Activated CD4-positive, alpha-beta memory T cell treated with anti-CD3 and anti-CD28 coated beads, Interleukin-2, amount 10 ng/mL, durations not matched to agents 7 days and 5 days (primary cell): Measurements from ENCODE around the gene SCO2. TPM values are rescaled to one million over a fixed set of nuclear protein-coding genes. Genes with fewer than 3 reads are reported as not detected.

Source experiments
- CTCF ChIA-PET: fragments of 350-600 bp; sonication (Branson Sonifier 250); formaldehyde crosslinking; loops from one replicate; lab custom pipeline; 2021; ENCODE audit warnings: antibody characterized with exemption, inconsistent platforms; lab: Charles Lee
- POLR2A ChIA-PET: fragments of 350-600 bp; sonication (Branson Sonifier 250); formaldehyde crosslinking; loops from one replicate; lab custom pipeline; 2021; ENCODE audit warnings: antibody characterized with exemption; lab: Charles Lee
- DNase-seq: peaks from one replicate; pipeline ENCODE4 v3.0.0-alpha.2; 2020
- H3K27ac Mint-ChIP-seq: one replicate; pipeline ENCODE4 v1.8.0; 2021; ENCODE audit warnings: mild to moderate bottlenecking, mixed read lengths
- H3K27me3 Mint-ChIP-seq: one replicate; pipeline ENCODE4 v1.8.0; 2021; ENCODE audit warnings: mixed read lengths
- H3K36me3 Mint-ChIP-seq: one replicate; pipeline ENCODE4 v1.8.0; 2021; ENCODE audit warnings: low read depth, mixed read lengths
- H3K4me1 Mint-ChIP-seq: one replicate; pipeline ENCODE4 v1.8.0; 2021; ENCODE audit warnings: mixed read lengths
- H3K4me3 Mint-ChIP-seq: one replicate; pipeline ENCODE4 v1.8.0; 2021; ENCODE audit warnings: mild to moderate bottlenecking, mixed read lengths
- H3K9me3 Mint-ChIP-seq: one replicate; pipeline ENCODE4 v1.8.0; 2021; ENCODE audit warnings: mixed read lengths
- total RNA-seq, 2 experiments: library from RNA; stranded (reverse); gene quantifications; one replicate each; pipeline ENCODE4 v1.2.3, GENCODE V29; 2021

The SCO2 gene, protein sequence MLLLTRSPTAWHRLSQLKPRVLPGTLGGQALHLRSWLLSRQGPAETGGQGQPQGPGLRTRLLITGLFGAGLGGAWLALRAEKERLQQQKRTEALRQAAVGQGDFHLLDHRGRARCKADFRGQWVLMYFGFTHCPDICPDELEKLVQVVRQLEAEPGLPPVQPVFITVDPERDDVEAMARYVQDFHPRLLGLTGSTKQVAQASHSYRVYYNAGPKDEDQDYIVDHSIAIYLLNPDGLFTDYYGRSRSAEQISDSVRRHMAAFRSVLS
- 1 to 10 TPM; 6.4 to 7.0 TPM for total RNA-seq

DNA sequence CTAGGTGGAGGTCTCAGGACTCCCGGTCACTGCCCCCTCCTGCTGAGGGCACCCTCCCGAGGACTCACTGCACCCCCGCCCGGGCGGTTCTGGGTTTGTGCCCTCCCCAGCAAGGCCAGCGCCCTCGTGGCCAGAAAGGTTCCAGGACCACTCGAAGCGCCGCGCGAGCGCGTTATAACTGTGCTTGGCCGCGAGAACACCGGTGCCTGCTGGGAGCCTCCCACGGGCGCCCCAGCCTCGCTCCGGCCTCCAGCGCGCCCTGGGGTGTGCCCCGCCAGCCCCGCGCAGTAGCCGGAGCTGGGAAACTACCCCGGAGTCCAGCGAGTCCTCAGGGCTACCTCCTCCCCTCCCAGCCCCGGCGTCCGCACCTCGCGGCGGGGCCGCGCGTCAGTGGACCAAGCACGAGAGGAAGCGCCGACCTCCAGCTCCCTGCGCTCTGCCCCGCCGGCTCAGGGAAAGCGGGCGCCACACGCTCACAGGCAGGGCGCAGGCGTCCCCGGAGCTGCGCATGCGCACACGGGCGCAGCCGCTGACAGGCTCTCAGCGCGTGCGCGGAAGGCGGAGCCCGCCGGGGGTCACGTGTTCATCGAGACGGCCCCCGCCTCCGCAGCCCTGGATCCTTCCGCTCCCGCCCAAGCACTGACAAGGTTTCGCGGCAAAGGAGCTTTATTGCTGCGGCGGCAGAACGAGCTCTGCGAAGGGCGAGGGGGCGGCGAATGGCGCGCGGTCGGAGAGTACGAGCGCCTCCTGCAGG is at the start of gene SCO2:
Gene SCO2 (minus strand): TSS at position 495 of the 754 bp plus-strand sequence. CDS start 1,187 bp downstream, outside the sequence.
- Mint-ChIP-seq H3K27ac (peak within 1 kb of the TSS; percentile 89), H3K4me1 (peaks cover 43% of the 10 kb centered on the region), H3K36me3 (peaks cover 47% of the 10 kb centered on the region), H3K4me3 (peak within 1 kb of the TSS; percentile 86), H3K27me3 (no peaks in the 10 kb centered on the region), H3K9me3 (no peaks in the 10 kb centered on the region)
- ChIA-PET POLR2A (interaction anchor here (0.6 to 12.1 kb wide), 47 partner anchors 8 to 338 kb away, joined by 3 to 583 read pairs (median 4); partner anchors contain the start of genes ADM2, ARSA, CHKB and CPT1B), CTCF (interaction anchor here (0.6 to 6.0 kb wide), 46 partner anchors 10 to 338 kb away, joined by 3 to 150 read pairs (median 5); partner anchors contain the start of genes ARSA, CHKB, CPT1B and HDAC10)
- peak; percentile 98 for DNase-seq

DNA sequence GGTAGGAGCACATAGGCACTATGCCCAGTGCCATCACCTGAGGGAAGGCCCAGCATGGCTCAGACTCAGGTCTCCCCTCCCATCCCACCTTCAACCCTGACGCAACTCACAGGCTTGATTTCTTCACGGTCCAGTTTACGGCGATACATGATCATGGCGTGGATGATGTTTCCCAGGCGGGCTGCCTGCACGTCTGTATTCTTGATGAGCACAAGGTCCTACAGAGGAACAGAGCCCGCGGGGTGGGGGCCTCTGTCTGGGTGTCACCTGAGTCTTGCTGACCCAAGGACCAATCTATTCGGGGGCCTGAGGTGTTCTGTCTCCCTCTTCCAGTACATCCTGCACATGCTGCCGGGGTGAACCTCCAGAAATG is 49.0 kb upstream of the SCO2 start:
- Mint-ChIP-seq H3K36me3 (peaks cover 41% of the 10 kb centered on the region), H3K27ac (no peak overlapping the region), H3K9me3 (no peaks in the 10 kb centered on the region), H3K4me1 (peaks cover 15% of the 10 kb centered on the region), H3K27me3 (no peaks in the 10 kb centered on the region), H3K4me3 (no peak overlapping the region)
- CTCF ChIA-PET, result interaction anchor here (3.7 kb wide), 1 partner anchor 11 kb away, joined by 18 read pairs; the partner anchor contains the start of gene SYCE3
- no peak for DNase-seq
- POLR2A ChIA-PET, result interaction anchor here (0.7 to 1.4 kb wide), 3 partner anchors 9 to 49 kb away, joined by 3 to 7 read pairs (median 4); partner anchors contain the start of genes CHKB and SCO2

DNA sequence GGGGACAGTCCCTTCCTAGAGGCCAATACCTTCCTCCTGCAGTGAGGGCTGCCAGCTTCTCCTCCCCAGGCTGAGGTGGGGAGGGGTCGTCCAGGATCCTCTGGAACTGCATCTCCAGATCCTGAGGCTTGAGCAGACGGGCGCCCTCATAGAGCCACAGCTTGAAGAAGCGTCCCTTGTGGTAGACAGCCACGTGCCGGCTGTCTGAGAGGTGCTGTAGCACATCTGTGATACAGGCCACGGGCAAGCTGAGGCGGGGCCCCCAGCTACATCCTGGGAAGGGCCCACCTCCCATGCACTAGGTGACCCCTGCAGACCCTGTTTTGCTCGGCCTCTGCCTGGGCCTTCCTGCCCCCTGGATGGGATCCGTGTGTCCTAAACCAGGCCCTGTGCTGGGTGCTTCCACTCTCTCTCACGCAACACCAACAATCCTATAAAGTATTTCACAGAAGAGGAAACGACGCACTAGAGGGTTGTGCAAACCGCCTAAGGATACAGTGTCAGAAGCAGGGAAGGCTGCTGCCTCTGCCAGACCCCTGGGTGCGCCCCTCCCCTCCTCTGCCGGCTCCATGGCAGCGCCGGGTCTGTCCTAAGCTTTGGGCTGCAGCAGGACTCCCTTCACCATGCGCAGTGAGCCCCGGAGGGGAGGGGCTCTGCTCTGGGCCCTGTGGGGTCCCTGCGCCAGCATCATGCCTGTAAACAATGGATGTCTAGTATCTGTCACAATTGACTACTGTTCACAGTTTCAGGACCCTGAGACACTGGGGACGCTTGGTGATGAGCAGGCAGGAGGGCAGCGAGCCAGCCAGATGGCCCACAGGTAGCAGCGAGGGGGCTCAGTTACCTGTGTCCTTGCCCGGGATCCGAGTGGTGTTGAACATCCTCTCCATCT is 48.3 kb upstream of the SCO2 start:
- Mint-ChIP-seq H3K9me3 (no peaks in the 10 kb centered on the region), H3K27me3 (no peaks in the 10 kb centered on the region), H3K27ac (no peak overlapping the region), H3K4me1 (peaks cover 14% of the 10 kb centered on the region), H3K4me3 (no peak overlapping the region), H3K36me3 (peaks cover 43% of the 10 kb centered on the region)
- POLR2A ChIA-PET, result interaction anchor here (0.8 to 2.1 kb wide), 4 partner anchors 8 to 46 kb away, joined by 4 to 13 read pairs (median 5); partner anchors contain the start of genes CHKB and SYCE3
- DNase-seq, result no peak
- CTCF ChIA-PET, result interaction anchor here (1.7 to 3.7 kb wide), 3 partner anchors 11 to 48 kb away, joined by 8 to 18 read pairs (median 8); partner anchors contain the start of genes SCO2 and SYCE3

DNA sequence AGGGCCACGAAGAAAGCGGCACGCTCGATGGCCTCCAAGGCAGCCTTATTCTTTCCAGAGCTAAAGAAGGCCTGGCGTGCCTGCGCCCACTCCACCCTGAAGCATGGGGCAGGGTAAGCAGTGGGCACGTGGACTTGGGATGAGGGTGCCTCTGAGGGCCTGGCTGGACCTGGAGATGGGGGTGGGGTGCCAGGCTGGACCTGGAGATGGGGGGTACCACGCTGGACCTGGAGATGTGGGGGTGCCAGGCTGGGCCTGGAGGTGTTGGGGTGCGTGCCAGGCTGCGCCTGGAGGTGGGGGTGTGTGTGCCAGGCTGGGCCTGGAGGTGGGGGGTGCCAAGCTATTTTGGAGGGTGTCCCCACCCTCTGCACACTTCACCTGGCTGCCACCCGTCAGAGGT is 47.6 kb upstream of the SCO2 start:
- Mint-ChIP-seq H3K4me1 (peaks cover 9% of the 10 kb centered on the region), H3K27me3 (no peaks in the 10 kb centered on the region), H3K36me3 (peaks cover 44% of the 10 kb centered on the region), H3K9me3 (no peaks in the 10 kb centered on the region), H3K4me3 (no peak overlapping the region), H3K27ac (no peak overlapping the region)
- CTCF ChIA-PET, result interaction anchor here (1.7 to 1.9 kb wide), 2 partner anchors 10 to 47 kb away, joined by 8 read pairs; partner anchors contain the start of genes SCO2 and SYCE3
- no peak for DNase-seq
- POLR2A ChIA-PET, result interaction anchor here (0.8 to 2.1 kb wide), 5 partner anchors 9 to 46 kb away, joined by 3 to 13 read pairs (median 4); partner anchors contain the start of genes CHKB and SYCE3

DNA sequence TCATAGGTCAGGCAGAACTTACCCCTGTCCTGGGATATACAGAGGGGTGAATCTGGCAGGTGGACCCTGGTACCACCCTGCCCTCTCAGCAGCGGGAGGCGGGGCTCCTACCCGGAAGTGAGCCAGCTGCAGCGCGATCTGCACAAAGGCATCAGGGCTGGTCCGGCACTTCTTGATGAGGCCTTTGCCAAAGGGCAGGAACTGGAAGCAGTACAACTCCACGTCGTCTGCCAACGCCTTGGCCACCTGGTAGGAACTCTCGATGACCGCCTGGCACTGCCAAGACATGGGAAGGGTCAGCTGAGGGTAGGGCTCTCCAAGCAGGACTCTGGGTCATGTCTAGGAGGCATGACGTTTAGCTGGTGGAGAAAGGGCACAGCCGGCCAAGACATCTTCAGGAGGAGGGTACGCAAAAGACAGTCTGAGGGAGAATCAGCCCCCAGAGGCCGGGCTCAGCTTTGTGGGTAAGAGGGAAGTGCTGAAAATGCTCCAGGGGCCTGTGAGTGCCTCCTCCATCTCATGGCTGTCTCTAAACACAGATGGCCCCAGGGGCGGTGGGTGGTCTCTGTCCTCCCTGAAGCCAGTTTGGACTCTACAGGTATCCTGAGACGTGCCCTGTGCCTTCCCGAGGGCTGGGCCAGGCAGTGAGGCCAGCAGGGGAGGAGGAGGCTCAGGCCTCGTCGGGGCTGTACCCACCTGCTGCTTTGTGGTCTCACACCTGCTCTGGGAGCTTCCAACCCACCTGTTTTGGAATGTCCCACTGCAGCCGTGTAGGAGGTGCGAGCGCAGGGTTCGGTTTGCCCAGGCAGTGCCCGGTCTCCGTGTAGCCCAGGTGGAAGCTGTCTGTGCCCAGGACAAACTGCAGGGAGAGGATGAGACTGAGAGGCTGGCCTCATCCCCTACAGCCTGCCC is 46.1 kb upstream of the SCO2 start:
- H3K4me3 Mint-ChIP-seq, result no peak overlapping the region
- CTCF ChIA-PET, result interaction anchor here (1.3 to 1.9 kb wide), 3 partner anchors 8 to 46 kb away, joined by 3 to 8 read pairs (median 8); partner anchors contain the start of genes CHKB, SCO2 and SYCE3
- no peak for DNase-seq
- no peaks in the 10 kb centered on the region for H3K4me1 Mint-ChIP-seq
- H3K36me3 Mint-ChIP-seq, result peaks cover 39% of the 10 kb centered on the region
- no peaks in the 10 kb centered on the region for H3K27me3 Mint-ChIP-seq
- POLR2A ChIA-PET, result interaction anchor here (1.0 to 2.1 kb wide), 6 partner anchors 8 to 46 kb away, joined by 3 to 13 read pairs (median 4); partner anchors contain the start of genes CHKB, SCO2 and SYCE3
- H3K27ac Mint-ChIP-seq, result no peak overlapping the region
- no peaks in the 10 kb centered on the region for H3K9me3 Mint-ChIP-seq

DNA sequence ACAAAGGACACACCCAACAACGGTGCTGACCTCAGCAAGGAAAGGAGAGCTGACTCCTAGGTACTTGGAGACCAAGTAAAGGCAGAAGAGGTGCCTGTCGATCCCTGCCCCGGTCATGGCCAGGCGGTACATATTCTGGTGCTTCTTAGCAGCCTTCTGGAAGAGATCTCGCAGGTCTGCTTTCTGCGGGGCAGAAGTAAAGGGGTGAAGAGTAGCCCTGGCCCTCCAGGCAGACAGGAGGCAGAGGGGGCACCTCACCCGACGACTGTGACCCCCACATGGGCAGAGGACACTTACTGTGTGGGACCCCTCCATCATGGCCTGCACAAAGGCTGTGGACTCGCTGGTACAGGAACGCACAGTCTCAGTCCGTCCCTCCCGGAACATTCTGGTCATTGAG is 45.5 kb upstream of the SCO2 start:
- H3K36me3 Mint-ChIP-seq, result peaks cover 34% of the 10 kb centered on the region
- POLR2A ChIA-PET, result interaction anchor here (1.0 to 1.5 kb wide), 2 partner anchors 12 to 45 kb away, joined by 3 to 4 read pairs; partner anchors contain the start of genes CHKB and SCO2
- CTCF ChIA-PET, result interaction anchor here (1.3 kb wide), 1 partner anchor 12 kb away, joined by 3 read pairs; the partner anchor contains the start of gene CHKB

DNA sequence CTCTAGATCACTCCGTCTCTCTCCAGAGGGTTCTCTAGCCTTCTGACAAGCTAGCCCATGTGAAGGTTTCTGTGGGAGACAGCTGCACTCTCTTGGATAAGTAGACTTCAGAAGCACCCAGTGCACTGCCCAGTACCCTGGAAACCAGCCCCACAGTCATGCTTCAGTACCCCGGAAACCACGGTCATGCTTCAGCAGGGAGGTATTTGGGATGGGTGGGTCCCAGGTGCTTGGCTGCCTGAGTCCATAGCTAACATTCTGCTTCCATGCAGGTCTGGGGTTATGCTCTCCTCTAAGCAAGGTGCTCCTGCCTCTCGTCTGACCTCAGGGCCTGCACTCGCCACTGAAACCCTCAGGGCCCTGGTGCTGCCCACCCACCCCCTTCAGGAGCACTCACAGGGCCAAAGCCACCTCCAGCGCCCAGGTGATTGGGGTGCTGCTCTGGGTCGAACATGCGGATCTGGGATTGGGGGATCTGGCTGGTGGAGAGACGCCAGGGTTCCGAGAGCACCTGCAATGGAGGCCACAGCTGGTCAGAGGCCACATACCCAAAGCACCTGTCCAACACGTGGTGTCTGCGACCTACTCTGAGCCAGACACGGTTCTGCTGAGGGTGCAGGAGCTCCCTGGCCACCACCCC is 44.6 kb upstream of the SCO2 start:
- POLR2A ChIA-PET, result interaction anchor here (1.0 kb wide), 1 partner anchor 13 kb away, joined by 3 read pairs; the partner anchor contains the start of gene CHKB
- DNase-seq, result no peak
- no peaks in the 10 kb centered on the region for H3K9me3 Mint-ChIP-seq
- no peak overlapping the region for H3K4me3 Mint-ChIP-seq
- H3K27ac Mint-ChIP-seq, result no peak overlapping the region
- no peaks in the 10 kb centered on the region for H3K27me3 Mint-ChIP-seq
- H3K36me3 Mint-ChIP-seq, result peaks cover 30% of the 10 kb centered on the region
- no peaks in the 10 kb centered on the region for H3K4me1 Mint-ChIP-seq
- CTCF ChIA-PET, result interaction anchor here (1.3 kb wide), 1 partner anchor 12 kb away, joined by 3 read pairs; the partner anchor contains the start of gene CHKB

More for the DNA sequence above, 45.5 kb upstream of the SCO2 start:
- DNase-seq, result no peak
- Mint-ChIP-seq H3K9me3 (no peaks in the 10 kb centered on the region), H3K4me3 (no peak overlapping the region), H3K27ac (no peak overlapping the region), H3K4me1 (no peaks in the 10 kb centered on the region), H3K27me3 (no peaks in the 10 kb centered on the region)

DNA sequence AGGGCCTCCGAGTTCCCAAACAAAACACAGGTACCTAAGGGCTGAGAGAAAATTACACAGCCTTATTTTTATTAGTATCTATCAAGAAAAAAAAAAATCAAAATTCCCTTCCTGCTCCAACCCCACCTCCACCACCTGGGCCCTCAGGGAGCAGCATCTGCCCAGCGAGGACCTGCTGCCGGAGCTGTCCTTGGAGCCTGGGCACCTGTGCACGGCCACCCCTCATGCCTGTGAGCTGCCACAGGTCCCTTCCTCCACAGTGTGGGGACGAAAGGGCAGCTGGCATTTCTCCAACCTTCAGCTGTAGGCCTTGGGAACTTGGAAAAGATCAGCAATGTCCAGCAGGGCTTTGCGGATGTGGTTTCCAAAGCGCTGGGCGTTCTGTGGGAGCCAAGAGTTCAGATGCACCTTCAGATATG is 43.7 kb upstream of the SCO2 start:
- H3K4me1 Mint-ChIP-seq, result no peaks in the 10 kb centered on the region
- H3K27ac Mint-ChIP-seq, result no peak overlapping the region
- H3K27me3 Mint-ChIP-seq, result peaks cover 7% of the 10 kb centered on the region
- H3K4me3 Mint-ChIP-seq, result no peak overlapping the region
- ChIA-PET CTCF (no interaction called here), POLR2A (no interaction called here)
- peaks cover 30% of the 10 kb centered on the region for H3K36me3 Mint-ChIP-seq
- DNase-seq, result no peak
- H3K9me3 Mint-ChIP-seq, result no peaks in the 10 kb centered on the region

DNA sequence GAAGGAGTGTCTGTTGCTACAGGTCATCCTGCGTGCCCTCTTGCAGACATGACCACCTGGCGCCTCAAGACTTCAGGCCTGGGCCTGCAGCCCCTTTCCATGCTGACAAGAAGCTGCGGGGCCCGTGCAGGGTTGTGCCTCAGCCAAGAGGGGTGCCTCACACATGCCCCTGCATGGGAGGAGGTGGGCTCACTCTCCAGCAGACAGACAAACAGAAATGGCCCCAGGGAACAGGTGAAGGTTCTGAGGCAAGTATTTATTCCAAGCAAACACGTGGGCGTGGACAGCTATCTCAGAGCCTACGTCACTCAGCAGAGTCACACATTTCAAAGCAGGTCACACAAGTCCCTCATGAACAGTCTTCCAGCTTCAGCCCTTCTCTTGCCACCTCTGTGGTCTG is 43.2 kb upstream of the SCO2 start:
- Mint-ChIP-seq H3K36me3 (peaks cover 30% of the 10 kb centered on the region), H3K4me3 (no peak overlapping the region), H3K27me3 (peaks cover 9% of the 10 kb centered on the region), H3K9me3 (no peaks in the 10 kb centered on the region), H3K27ac (no peak overlapping the region), H3K4me1 (peaks cover 3% of the 10 kb centered on the region)
- ChIA-PET CTCF (no interaction called here), POLR2A (no interaction called here)
- no peak for DNase-seq

DNA sequence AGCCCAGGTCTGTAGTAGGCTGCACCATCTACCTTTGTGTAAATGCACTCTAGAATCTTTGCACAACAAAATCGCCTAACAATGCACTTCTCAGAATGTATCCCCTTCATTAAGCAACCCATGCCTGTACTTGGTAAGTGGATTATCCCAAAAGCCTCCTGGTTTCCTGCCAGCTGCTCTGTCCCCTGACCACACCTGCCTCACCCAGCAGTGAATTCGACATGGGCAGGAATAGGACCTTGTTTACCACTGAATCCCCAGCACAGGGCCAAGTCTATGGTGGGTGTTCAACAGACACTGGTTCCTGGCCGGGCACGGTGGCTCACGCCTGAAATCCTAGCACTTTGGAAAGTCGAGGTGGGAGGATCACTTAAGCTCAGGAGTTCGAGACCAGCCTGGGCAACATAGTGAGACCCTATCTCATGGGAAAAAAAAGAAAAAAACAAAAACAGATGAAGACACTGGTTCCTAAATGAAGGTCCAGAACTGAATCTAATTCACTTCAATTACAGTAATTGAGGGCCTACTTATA is 42.4 kb upstream of the SCO2 start:
- ChIA-PET POLR2A (interaction anchor here (8.1 kb wide), 1 partner anchor 41 kb away, joined by 109 read pairs; the partner anchor contains the start of gene SCO2), CTCF (no interaction called here)
- DNase-seq, result no peak
- Mint-ChIP-seq H3K4me3 (no peak overlapping the region), H3K9me3 (no peaks in the 10 kb centered on the region), H3K4me1 (peaks cover 11% of the 10 kb centered on the region), H3K27ac (no peak overlapping the region), H3K27me3 (peaks cover 11% of the 10 kb centered on the region), H3K36me3 (peaks cover 28% of the 10 kb centered on the region)
